OCI-LY1 (cell line): ENCODE results near the gene NRTN.
"Not testable (repeated sequence)": the region's sequence is repeated elsewhere in the genome, so short reads cannot be mapped to it uniquely, and the experiment has no call there.

Source experiments
- H2AFZ ChIP-seq: fragments of 200-600 bp; sonication (generic), shearing (Covaris generic); 2 replicates; pipeline ENCODE4 v1.6.0; 2014; ENCODE audit warnings: antibody characterized with exemption, mild to moderate bottlenecking, low read length
- H3F3A ChIP-seq: fragments of 200-600 bp; sonication (generic), shearing (Covaris generic); 2 replicates; pipeline ENCODE4 v1.6.0; 2014; ENCODE audit warnings: mild to moderate bottlenecking, antibody characterized with exemption, low read length, moderate library complexity; ENCODE audit not compliant: insufficient read depth
- H3K27ac ChIP-seq: fragments of 200-600 bp; sonication (generic); 2 replicates; pipeline ENCODE4 v1.5.1; 2014; ENCODE audit warnings: low read length, mixed run types, mild to moderate bottlenecking, low read depth; ENCODE audit not compliant: poor library complexity, severe bottlenecking
- H3K27me3 ChIP-seq: fragments of 200-600 bp; sonication (generic); 2 replicates; pipeline ENCODE4 v1.6.0; 2014; ENCODE audit warnings: antibody characterized with exemption, mild to moderate bottlenecking, low read length, moderate library complexity; ENCODE audit not compliant: insufficient read depth
- H3K36me3 ChIP-seq: fragments of 200-600 bp; sonication (generic); 2 replicates; pipeline ENCODE4 v1.6.1; 2014; ENCODE audit warnings: mild to moderate bottlenecking, antibody characterized with exemption, low read length, moderate library complexity, mixed read lengths; ENCODE audit not compliant: insufficient read depth
- H3K4me1 ChIP-seq: fragments of 200-600 bp; sonication (generic); 2 replicates; pipeline ENCODE4 v1.5.1; 2014; ENCODE audit warnings: mild to moderate bottlenecking, low read length, moderate library complexity; ENCODE audit not compliant: insufficient read depth, severe bottlenecking
- H3K4me2 ChIP-seq: fragments of 200-600 bp; sonication (generic), shearing (Covaris generic); 2 replicates; pipeline ENCODE4 v1.6.1; 2014; ENCODE audit warnings: low read length
- H3K4me3 ChIP-seq: fragments of 200-600 bp; sonication (generic); 2 replicates; pipeline ENCODE4 v1.5.1; 2014; ENCODE audit warnings: low read length, low read depth, mild to moderate bottlenecking, mixed read lengths; ENCODE audit not compliant: poor library complexity, severe bottlenecking
- H3K79me2 ChIP-seq: fragments of 200-600 bp; shearing (Covaris generic); 2 replicates; pipeline ENCODE4 v1.6.1; 2016; ENCODE audit warnings: mixed run types, low read length, mixed read lengths; ENCODE audit not compliant: insufficient read depth
- H3K9ac ChIP-seq: fragments of 200-600 bp; sonication (generic), shearing (Covaris generic); 2 replicates; pipeline ENCODE4 v1.6.1; 2014; ENCODE audit warnings: mild to moderate bottlenecking, low read length, mixed read lengths
- H3K9me2 ChIP-seq: fragments of 200-600 bp; sonication (generic), shearing (Covaris generic); 2 replicates; pipeline ENCODE4 v1.6.1; 2014; ENCODE audit warnings: low read depth, mild to moderate bottlenecking, low read length, mixed read lengths
- H3K9me3 ChIP-seq: fragments of 200-600 bp; shearing (Covaris generic); 2 replicates; pipeline ENCODE4 v1.6.1; 2014; ENCODE audit warnings: low read length, mixed read lengths
- H4K20me1 ChIP-seq: fragments of 200-600 bp; sonication (generic), shearing (Covaris generic); 2 replicates; pipeline ENCODE4 v1.6.0; 2016; ENCODE audit warnings: mild to moderate bottlenecking, low read length; ENCODE audit not compliant: insufficient read depth
- CTCF ChIP-seq: fragments of 200-600 bp; sonication (generic), shearing (Covaris generic); IDR thresholded peaks from 2 replicates; pipeline ENCODE4 v1.5.1; 2017; ENCODE audit warnings: mild to moderate bottlenecking, antibody characterized with exemption, low read length, moderate library complexity, mixed read lengths
- EZH2 ChIP-seq: fragments of 200-600 bp; sonication (generic), shearing (Covaris generic); IDR thresholded peaks from 2 replicates; pipeline ENCODE4 v1.8.0; 2017; ENCODE audit warnings: borderline replicate concordance, mixed run types, mild to moderate bottlenecking, antibody characterized with exemption, low read length, moderate library complexity, mixed read lengths

The NRTN gene

GRCh38 chr19:5838353-5839064, 33.6 kb downstream of the NRTN start:
- no peaks in the 10 kb centered on the region for H3K4me1 ChIP-seq
- H3K9me3 ChIP-seq, result no peaks in the 10 kb centered on the region
- H3K27ac ChIP-seq, result no peak overlapping the region
- H3K9me2 ChIP-seq, result no peaks in the 10 kb centered on the region
- peaks cover 4% of the 10 kb centered on the region; the same call in 1 of the 2 replicates for H3K27me3 ChIP-seq
- H3K4me3 ChIP-seq, result no peak overlapping the region
- H3K79me2 ChIP-seq, result no peaks in the 10 kb centered on the region
- H3F3A ChIP-seq, result peaks cover 4% of the 10 kb centered on the region; the same call in 1 of the 2 replicates
- no peak overlapping the region for H3K4me2 ChIP-seq
- H3K9ac ChIP-seq, result no peak overlapping the region
- H4K20me1 ChIP-seq, result no peaks in the 10 kb centered on the region
- no peaks in the 10 kb centered on the region for H3K36me3 ChIP-seq
- no peak for TF ChIP-seq CTCF
- TF ChIP-seq EZH2, result no peak
- no peak overlapping the region for H2AFZ ChIP-seq

GRCh38 chr19:5839065-5840017, 34.5 kb downstream of the NRTN start, which contains the start of gene FUT6:
Gene FUT6 (minus strand): TSS chr19:5839702. CDS start chr19:5832567, 7,135 bp downstream.
- no peak within 1 kb of the TSS for H3K27ac ChIP-seq
- H3F3A ChIP-seq, result peaks cover 4% of the 10 kb centered on the region; the same call in 1 of the 2 replicates
- H4K20me1 ChIP-seq, result no peaks in the 10 kb centered on the region
- no peak within 1 kb of the TSS for H3K4me3 ChIP-seq
- H3K9me3 ChIP-seq, result no peaks in the 10 kb centered on the region
- H3K9ac ChIP-seq, result no peak within 1 kb of the TSS
- no peak within 1 kb of the TSS for H3K4me2 ChIP-seq
- H3K79me2 ChIP-seq, result no peaks in the 10 kb centered on the region
- no peaks in the 10 kb centered on the region for H3K27me3 ChIP-seq
- no peaks in the 10 kb centered on the region for H3K9me2 ChIP-seq
- no peak within 1 kb of the TSS for H2AFZ ChIP-seq
- H3K4me1 ChIP-seq, result no peaks in the 10 kb centered on the region
- TF ChIP-seq CTCF (no peak), EZH2 (no peak)
- H3K36me3 ChIP-seq, result no peaks in the 10 kb centered on the region

- not testable (repeated sequence) for H2AFZ ChIP-seq, H3K36me3 ChIP-seq, H3K27ac ChIP-seq, H3K9me2 ChIP-seq, H3F3A ChIP-seq, H3K79me2 ChIP-seq, H3K9me3 ChIP-seq, H3K4me1 ChIP-seq, H4K20me1 ChIP-seq, H3K27me3 ChIP-seq, H3K9ac ChIP-seq, H3K4me2 ChIP-seq, H3K4me3 ChIP-seq
Observed at GRCh38 chr19:5841735-5842111, 36.9 kb downstream of the NRTN start.
